Activated CD4-positive, alpha-beta T cell treated with anti-CD3 and anti-CD28 coated beads for 48 hours (primary cell): Measurements from ENCODE around the gene ADPRHL1.
"Not testable (repeated sequence)": the region's sequence is repeated elsewhere in the genome, so short reads cannot be mapped to it uniquely, and the experiment has no call there.

Source experiments
- DNase-seq: peaks from one replicate; pipeline ENCODE4 v3.0.0-alpha.2; 2020

Gene ADPRHL1

GRCh38 chr13:113399755-113400149, 53.5 kb downstream of the ADPRHL1 start:
- DNase-seq: no peak

- no peak for DNase-seq
These were observed 54.1 kb downstream of the ADPRHL1 start for GRCh38 chr13:113398963-113399754.

DNA sequence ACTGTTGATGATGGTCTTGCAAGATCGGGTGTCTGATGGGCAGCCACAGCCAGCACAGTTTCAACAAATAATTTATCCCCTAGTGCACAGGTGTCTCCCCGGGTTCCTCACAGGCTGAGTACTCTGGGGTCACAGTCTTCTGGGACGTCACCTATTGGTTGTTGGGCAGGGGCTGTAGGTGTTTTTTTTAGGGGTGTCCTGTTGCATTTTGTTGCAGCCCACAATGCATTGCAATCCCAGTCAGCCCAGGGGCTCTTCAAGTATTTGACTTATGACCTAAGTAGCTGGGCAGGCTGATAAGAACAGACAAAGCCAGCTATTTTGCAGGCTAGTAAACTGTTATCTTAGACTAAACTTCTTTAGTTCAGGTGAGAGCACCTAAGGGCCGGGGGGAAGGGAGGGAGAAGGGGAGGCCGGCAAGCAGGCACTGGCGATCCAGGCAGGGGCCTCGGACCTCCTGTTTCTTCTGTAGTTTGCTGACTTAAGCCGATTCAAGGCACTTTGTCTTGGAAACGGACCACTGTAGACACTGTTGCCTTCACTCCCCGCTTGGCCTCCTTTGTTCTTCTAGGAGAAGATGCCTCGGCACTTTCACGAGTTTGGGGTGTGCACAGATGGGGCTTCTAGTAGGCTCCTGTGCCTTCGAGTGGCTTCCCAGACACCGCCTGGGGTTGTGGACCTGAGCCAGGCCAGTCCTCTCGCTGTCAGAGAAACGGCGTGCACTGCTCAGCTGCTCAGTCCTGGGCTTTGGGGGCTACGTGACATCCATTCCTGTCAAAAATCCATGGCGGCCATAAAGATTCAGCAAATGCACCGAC, 55.5 kb downstream of the ADPRHL1 start:
- no peak for DNase-seq

- no peak for DNase-seq
These were observed 59.0 kb downstream of the ADPRHL1 start for GRCh38 chr13:113394339-113394640.

DNA sequence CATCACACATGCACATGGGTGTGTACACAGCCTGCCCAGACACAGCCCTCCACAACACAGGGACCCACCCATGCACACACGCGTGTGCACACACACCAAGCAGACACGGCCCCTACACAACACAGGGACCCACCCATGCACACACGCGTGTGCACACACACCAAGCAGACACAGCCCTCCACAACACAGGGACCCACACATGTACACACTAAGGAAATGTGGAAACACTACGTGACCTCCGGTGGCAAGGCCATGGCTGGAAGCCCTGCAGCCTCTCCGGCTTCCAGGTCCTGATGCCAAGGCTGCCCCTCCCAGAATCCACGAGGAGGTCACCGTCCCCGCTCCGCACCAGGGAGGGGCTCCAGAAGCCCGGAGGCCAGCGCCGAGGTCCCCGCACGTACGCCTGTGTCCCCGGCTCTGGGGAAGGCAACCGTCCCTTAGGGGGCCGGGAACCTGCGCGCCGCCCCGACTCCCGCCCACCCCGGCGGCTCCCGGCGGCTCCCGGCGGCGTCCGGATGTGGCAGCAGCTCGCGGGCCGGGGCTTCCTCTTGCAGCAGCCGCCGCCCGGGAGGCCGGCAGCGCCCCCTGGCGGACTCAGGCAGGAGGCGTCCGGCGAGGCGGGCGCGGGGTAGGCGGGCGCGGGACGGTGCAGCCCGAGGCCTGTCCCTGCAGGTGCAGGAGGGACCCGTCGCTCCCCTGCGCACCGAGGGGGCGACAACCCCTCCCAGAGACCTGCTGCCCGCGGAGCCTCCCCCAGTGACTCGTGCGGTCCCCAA, 59.5 kb downstream of the ADPRHL1 start:
- peak; percentile 89 for DNase-seq

DNA sequence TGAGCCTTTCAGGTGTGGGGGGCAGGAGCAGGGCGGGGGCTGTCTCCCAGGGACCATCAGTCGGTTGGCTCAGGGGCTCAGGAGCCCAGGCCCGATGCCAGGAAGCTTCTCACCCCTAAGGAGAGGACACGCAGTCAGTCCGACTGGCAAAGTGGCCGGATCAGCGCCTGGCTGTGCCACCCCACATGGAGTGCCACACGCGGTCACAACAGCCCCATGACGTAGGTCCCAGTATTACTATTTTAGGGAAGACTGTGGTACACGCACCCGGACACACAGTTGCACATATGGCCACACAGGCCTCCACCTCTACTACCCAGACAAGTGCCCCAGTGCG, 60.1 kb downstream of the ADPRHL1 start:
- DNase-seq: peak; percentile 15

GRCh38 chr13:113390874-113391497, 62.3 kb downstream of the ADPRHL1 start:
- DNase-seq: no peak

DNA sequence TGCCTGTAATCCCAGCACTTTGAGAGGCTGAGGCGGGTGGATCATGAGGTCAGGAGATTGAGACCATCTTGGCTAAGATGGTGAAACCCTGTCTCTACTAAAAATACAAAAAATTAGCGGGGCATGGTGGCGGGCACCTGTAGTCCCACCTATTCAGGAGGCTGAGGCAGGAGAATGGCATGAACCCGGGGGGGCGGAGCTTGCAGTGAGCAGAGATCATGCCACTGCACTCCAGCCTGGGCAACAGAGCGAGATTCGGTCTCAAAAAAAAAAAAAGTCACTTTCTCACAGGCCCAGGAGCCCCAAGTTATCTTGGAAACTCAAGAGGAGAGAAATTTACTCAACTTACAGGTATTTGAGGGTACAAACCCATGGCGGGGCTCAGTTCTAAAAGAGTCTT, 63.7 kb downstream of the ADPRHL1 start:
- not testable (repeated sequence) for DNase-seq

GRCh38 chr13:113387396-113387795, 65.9 kb downstream of the ADPRHL1 start:
- no peak for DNase-seq

GRCh38 chr13:113383089-113383488, 70.2 kb downstream of the ADPRHL1 start:
- DNase-seq: no peak

- DNase-seq: not testable (repeated sequence)
These were observed 70.7 kb downstream of the ADPRHL1 start for GRCh38 chr13:113382542-113382941.

DNA sequence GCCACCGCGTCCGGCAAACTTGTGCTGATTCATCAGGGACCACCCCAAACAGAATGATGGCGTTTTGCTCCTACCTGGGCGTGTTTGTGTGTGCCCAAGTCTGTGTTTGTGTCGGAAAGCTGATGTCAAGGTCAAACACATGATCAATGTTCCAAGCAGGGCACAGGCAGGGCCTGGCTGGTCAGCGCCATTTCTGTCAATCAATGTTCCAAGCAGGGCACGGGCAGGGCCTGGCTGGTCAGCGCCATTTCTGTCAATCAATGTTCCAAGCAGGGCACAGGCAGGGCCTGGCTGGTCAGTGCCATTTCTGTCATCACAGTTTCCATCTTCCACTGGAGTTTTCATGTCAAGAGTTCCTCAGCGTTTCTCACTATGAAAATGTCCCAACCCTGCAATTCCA, 74.5 kb downstream of the ADPRHL1 start:
- no peak for DNase-seq

GRCh38 chr13:113374511-113375175, 78.6 kb downstream of the ADPRHL1 start:
- DNase-seq: no peak

DNA sequence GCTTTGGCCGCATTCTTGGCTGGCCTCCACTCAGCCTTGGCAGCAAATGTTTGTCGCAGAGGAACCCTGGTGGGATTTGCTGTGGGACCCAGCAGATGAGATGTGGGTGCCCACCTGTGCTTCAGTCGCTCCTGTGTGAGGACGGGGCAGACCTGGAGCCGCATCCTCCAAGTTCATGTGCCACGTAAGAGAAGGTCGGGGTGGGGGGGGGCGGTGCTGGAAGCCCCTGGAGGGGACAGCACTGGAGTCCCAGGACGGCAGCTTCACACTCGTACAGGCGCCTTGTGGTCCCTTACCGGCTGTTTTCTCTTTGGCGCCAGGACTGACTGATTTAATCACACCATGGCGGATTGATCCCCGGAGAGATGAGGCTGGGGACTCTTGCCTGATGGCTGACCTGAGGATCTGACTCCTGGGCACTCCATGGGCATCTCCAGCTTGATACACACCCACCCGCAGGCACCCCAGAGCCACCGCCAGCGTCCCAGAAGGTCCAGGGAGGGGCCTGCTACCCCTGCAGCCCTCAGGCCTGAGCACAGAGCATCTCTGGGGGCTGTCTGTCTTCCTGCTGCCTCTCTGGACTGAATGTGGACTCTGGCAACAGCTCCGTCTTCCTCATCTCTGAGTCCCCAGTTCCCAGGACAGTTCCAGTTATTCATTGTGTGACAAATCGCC, 79.3 kb downstream of the ADPRHL1 start:
- no peak for DNase-seq

DNA sequence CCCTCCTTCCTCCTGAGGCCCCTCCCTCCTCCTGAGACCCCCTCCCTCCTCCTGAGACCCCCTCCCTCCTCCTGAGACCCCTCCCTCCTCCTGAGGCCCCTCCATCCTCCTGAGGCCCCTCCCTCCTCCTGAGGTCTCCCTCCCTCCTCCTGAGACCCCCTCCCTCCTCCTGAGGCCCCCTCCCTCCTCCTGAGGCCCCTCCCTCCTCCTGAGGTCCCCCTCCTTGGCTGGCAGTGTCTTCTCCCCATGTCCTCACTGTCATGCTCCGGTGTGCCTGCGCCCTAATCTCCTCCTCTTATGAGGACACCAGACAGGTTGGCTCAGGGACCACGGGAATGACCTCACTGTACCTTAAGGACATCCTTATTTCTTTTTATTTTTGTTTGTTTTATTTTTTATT, 81.6 kb downstream of the ADPRHL1 start:
- not testable (repeated sequence) for DNase-seq

- no peak for DNase-seq
These were observed 82.2 kb downstream of the ADPRHL1 start for GRCh38 chr13:113371061-113371460.

GRCh38 chr13:113369881-113370280, 83.4 kb downstream of the ADPRHL1 start:
- no peak for DNase-seq

DNA sequence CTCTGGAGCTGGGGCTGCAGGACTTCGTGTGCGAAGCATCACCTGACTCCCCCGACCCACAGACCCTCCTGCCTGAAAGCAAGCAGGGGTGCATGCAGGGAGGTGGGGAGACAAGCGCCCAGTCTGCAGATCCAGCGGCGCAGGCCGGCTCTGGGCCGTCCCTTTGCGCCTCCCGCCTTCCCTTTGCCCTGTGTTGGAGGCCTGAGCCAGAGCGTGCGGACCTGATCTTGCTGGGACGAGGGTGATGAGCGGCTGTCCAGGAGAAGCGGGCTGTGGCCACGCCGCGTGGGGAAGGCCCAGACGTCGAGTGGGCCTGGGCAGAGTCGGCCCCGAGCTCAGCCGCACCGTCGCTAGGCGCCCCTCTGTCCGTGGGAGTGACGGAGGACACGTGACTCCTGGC, 84.1 kb downstream of the ADPRHL1 start:
- no peak for DNase-seq

DNA sequence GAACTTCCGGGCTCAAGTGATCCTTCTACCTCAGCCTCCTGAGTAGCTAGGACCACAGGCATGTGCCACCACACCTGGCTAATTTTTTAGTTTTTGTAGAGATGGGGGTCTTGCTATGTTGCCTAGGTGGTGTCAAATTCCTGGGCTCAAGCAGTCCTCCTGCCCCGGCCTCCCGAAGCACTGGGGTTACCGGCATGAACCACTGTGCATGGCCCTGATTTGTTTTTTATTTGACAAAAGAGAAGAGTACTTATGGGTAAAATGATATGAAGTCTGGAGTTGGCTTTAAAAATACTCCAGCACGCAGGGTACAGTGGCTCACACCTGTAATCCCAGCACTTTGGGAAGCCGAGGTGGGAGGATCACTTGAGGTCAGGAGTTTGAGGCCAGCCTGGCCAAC, 84.9 kb downstream of the ADPRHL1 start:
- not testable (repeated sequence) for DNase-seq

- DNase-seq: no peak
These were observed 85.5 kb downstream of the ADPRHL1 start for GRCh38 chr13:113367771-113368170.

DNA sequence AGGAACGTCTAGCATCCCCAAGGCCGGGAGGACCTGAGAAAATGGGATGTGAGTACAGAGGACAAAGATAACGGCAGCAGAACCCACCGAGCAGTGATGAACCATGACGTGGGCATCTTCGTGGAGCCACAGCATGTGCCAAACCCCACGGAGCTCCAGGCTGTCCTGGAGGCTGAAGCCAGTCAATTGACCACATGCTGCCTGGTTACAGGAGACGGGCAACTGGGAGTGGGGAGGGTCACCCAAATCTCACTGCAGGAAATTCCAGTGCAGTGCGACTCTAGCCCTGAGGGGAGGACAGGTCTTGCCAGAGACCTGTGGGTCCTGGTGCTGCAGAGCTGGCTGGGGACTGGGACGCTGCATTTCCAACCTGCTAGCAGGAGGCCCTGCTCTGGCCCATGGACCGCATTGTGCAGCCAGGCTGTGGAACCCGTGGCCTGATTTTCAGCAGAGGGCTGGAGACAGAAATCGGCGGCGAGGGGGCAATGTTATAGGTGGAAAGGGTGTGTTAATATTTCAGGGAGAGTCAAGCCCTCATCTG, 86.2 kb downstream of the ADPRHL1 start:
- DNase-seq: no peak
